B cell (primary cell): ENCODE results near the gene RIC3. TPM values are rescaled to one million over a fixed set of nuclear protein-coding genes. Genes with fewer than 3 reads are reported as not detected.

Experiments used
- ATAC-seq: fragments of 200-7000 bp; cut with Tn5 transposase; one replicate; pipeline ENCODE4 v1.10.0; 2021; ENCODE audit warnings: low read depth, mild to moderate bottlenecking, moderate number of reproducible peaks, moderate library complexity
- CTCF ChIA-PET: fragments of 350-600 bp; sonication (Branson Sonifier 250); formaldehyde crosslinking; loops from one replicate; lab custom pipeline; 2021; ENCODE audit warnings: antibody characterized with exemption, inconsistent platforms; lab: Charles Lee
- POLR2A ChIA-PET: fragments of 350-600 bp; sonication (Branson Sonifier 250); formaldehyde crosslinking; loops from one replicate; lab custom pipeline; 2021; ENCODE audit warnings: antibody characterized with exemption; lab: Charles Lee
- DNase-seq: peaks from one replicate; pipeline ENCODE4 v3.0.0; 2013
- H2AFZ ChIP-seq: 2 replicates; pipeline ENCODE4 v1.6.1; 2012; ENCODE audit warnings: mild to moderate bottlenecking, low read depth, low read length; ENCODE audit not compliant: insufficient read depth, poor library complexity, severe bottlenecking
- H3K27ac ChIP-seq, 2 donors: 1 replicate in 1 of 2; 2 replicates in 1 of 2; pipeline ENCODE4 v1.5.1; 2012 to 2013; ENCODE audit warnings: low read length in 2 of 2, mild to moderate bottlenecking in 2 of 2, moderate library complexity in 1 of 2
- H3K27me3 ChIP-seq, 4 experiments: fragments of 200-600 bp in 1 of 4; sonication (generic) in 1 of 4; replicated peaks in 1 of 4; 1 replicate in 2 of 4; 2 replicates in 2 of 4; pipeline versions ENCODE4 v1.6.1 to v1.7.0; 2013 to 2016; ENCODE audit warnings: low read length in 3 of 4, mild to moderate bottlenecking in 2 of 4, mixed read lengths in 1 of 4, moderate library complexity in 1 of 4; ENCODE audit not compliant: insufficient read depth in 4 of 4, control insufficient read depth in 3 of 4; ENCODE audit errors: control extremely low read depth in 1 of 4
- H3K36me3 ChIP-seq, 2 experiments: replicated peaks in 1 of 2; 1 replicate in 1 of 2; 2 replicates in 1 of 2; pipeline versions ENCODE4 v1.6.1 to v1.7.1; 2013; ENCODE audit warnings: low read length in 1 of 2; ENCODE audit not compliant: insufficient read depth in 2 of 2, control insufficient read depth in 1 of 2; ENCODE audit errors: control extremely low read depth in 1 of 2, extremely low read depth in 1 of 2
- H3K4me1 ChIP-seq, 2 donors: fragments of 200-600 bp in 1 of 2; sonication (generic) in 1 of 2; 1 replicate in 1 of 2; 2 replicates in 1 of 2; pipeline versions ENCODE4 v1.5.1 to v1.6.1; 2013 to 2017; ENCODE audit warnings: low read length in 2 of 2; ENCODE audit not compliant: control insufficient read depth in 2 of 2, insufficient read depth in 2 of 2
- H3K4me2 ChIP-seq: replicated peaks from 2 replicates; pipeline ENCODE3; 2012; ENCODE audit warnings: mild to moderate bottlenecking, low read depth, low read length; ENCODE audit not compliant: poor library complexity, severe bottlenecking
- H3K4me3 ChIP-seq, 5 experiments: fragments of 200-600 bp in 1 of 5; sonication (generic) in 1 of 5; 1 replicate in 3 of 5; 2 replicates in 2 of 5; pipeline versions ENCODE4 v1.5.1 to v1.7.0; 2011 to 2016; ENCODE audit warnings: low read length in 4 of 5, mild to moderate bottlenecking in 4 of 5, low read depth in 2 of 5, control low read depth in 1 of 5, moderate library complexity in 1 of 5; ENCODE audit not compliant: insufficient read depth in 1 of 5; ENCODE audit errors: control extremely low read depth in 1 of 5, extremely low read depth in 1 of 5
- H3K79me2 ChIP-seq: fragments of 200-600 bp; sonication (generic); one replicate; pipeline ENCODE4 v1.6.0; 2016; ENCODE audit warnings: low read length; ENCODE audit not compliant: control insufficient read depth, insufficient read depth
- H3K9ac ChIP-seq: fragments of 200-600 bp; sonication (generic); 2 replicates; pipeline ENCODE4 v1.6.1; 2017; ENCODE audit warnings: mild to moderate bottlenecking, low read length, moderate library complexity
- H3K9me3 ChIP-seq, 3 donors: one replicate each; pipeline versions ENCODE4 v1.6.1 to v1.7.1; 2013; ENCODE audit warnings: low read length in 2 of 3; ENCODE audit not compliant: control insufficient read depth in 2 of 3, insufficient read depth in 1 of 3; ENCODE audit errors: control extremely low read depth in 1 of 3
- H4K20me1 ChIP-seq: 2 replicates; pipeline ENCODE4 v1.6.0; 2012; ENCODE audit warnings: mild to moderate bottlenecking, low read length; ENCODE audit not compliant: insufficient read depth, control insufficient read depth, poor library complexity, severe bottlenecking
- H3K27ac Mint-ChIP-seq: one replicate; pipeline ENCODE4 v1.8.0; 2021; ENCODE audit warnings: mixed read lengths
- H3K27me3 Mint-ChIP-seq: one replicate; pipeline ENCODE4 v1.8.0; 2021; ENCODE audit warnings: mixed read lengths
- H3K4me1 Mint-ChIP-seq: one replicate; pipeline ENCODE4 v1.8.0; 2021; ENCODE audit warnings: mixed read lengths
- H3K4me3 Mint-ChIP-seq: one replicate; pipeline ENCODE4 v1.8.0; 2021; ENCODE audit warnings: mixed read lengths
- H3K9me3 Mint-ChIP-seq: one replicate; pipeline ENCODE4 v1.8.0; 2022; ENCODE audit warnings: mixed read lengths; ENCODE audit not compliant: insufficient read depth
- CTCF ChIP-seq: fragments of 200-600 bp; IDR thresholded peaks from one replicate; pipeline ENCODE4 v1.8.0; 2022; ENCODE audit warnings: antibody characterized with exemption, mild to moderate bottlenecking
- EZH2 ChIP-seq: IDR thresholded peaks from 2 replicates; pipeline ENCODE4 v1.6.1; 2012; ENCODE audit warnings: borderline replicate concordance, low read depth, mild to moderate bottlenecking, moderate library complexity, low read length; ENCODE audit not compliant: insufficient read depth, poor library complexity, severe bottlenecking
- WGBS: methylation state at CpG from one replicate; pipeline ENCODE4 v1.1.5; 2013; ENCODE audit warnings: missing lambda C conversion rate; ENCODE audit not compliant: insufficient coverage; 5-methylcytosine and 5-hydroxymethylcytosine counted together
- intact Hi-C: fragments of 100-400 bp; cut with micrococcal nuclease; formaldehyde crosslinking; loops from one replicate; pipeline ENCODE4 v1.10.0; 2022
- polyA plus RNA-seq: library from polyadenylated mRNA; depleted of rRNA; stranded (reverse); fragments of >200 nt; gene quantifications from 2 replicates; pipeline ENCODE4 v1.2.3, GENCODE V29; 2012
- total RNA-seq, 2 donors: library from RNA; stranded (reverse); fragments of 120-200 nt in 1 of 2; gene quantifications; 1 replicate in 1 of 2; 2 replicates in 1 of 2; pipeline versions ENCODE4 v1.2.3 to v1.2.4, GENCODE V29; 2013 to 2022

Gene RIC3
- total and polyA plus RNA-seq, 2 donors (not counting 1 experiment from before 2014, with no cell fraction given) = 62.4 to 74.6 TPM

- H3K9me3 Mint-ChIP-seq = no peaks in the 10 kb centered on the region
- 83% methylated on average over 6 of the region's 11 CpGs for WGBS
- DNase-seq (no peak), ATAC-seq (no peak)
- CTCF ChIA-PET = no interaction called here
- no peaks in the 10 kb centered on the region for H3K9me3 ChIP-seq
- no peak overlapping the region for H3K4me3 ChIP-seq
- H3K4me2 ChIP-seq = no peak overlapping the region
- no peak overlapping the region for H3K9ac ChIP-seq
- TF ChIP-seq CTCF = no peak
- no peak for TF ChIP-seq EZH2
- no peaks in the 10 kb centered on the region for H4K20me1 ChIP-seq
- no peak overlapping the region for H3K4me3 Mint-ChIP-seq
- no peaks in the 10 kb centered on the region for H3K79me2 ChIP-seq
- H3K27me3 Mint-ChIP-seq = peaks cover 47% of the 10 kb centered on the region
- no peaks in the 10 kb centered on the region for H3K36me3 ChIP-seq
- no peak overlapping the region for H3K27ac ChIP-seq
- H3K4me1 ChIP-seq = peaks cover 11 to 12% of the 10 kb centered on the region in 2 donors
- no peak overlapping the region for H3K27ac Mint-ChIP-seq
- intact Hi-C loops = no loop called here
- peaks cover 10% of the 10 kb centered on the region for H3K4me1 Mint-ChIP-seq
- peaks cover 0 to 42% (median 17%) of the 10 kb centered on the region in 4 experiments for H3K27me3 ChIP-seq
- POLR2A ChIA-PET = no interaction called here
- no peak overlapping the region for H2AFZ ChIP-seq
These were observed 83.7 kb downstream of the RIC3 start for GRCh38 chr11:8085011-8085645.

DNA sequence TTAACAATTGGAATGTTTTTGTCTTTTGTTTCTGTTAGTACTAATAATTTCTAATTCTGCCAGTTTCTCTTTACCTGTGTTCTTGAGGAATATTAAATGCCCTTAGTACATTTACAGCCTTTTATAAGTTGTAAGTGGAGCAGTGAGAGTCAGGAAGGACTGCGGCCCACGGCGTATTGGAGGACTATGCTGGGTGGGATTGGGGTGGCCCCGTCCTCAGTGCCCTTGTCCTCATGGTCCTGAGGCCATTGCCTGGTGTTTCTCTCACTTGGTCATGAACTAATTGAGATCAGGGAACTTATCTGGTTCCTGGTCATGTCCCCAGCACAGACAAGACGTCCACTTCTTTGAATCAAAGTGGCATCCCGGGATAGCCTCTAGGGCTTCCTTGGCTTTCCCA lies 84.5 kb downstream of the RIC3 start:
- no peaks in the 10 kb centered on the region for H4K20me1 ChIP-seq
- Mint-ChIP-seq H3K4me1 (peaks cover 10% of the 10 kb centered on the region), H3K4me3 (no peak overlapping the region), H3K27ac (no peak overlapping the region), H3K27me3 (peaks cover 53% of the 10 kb centered on the region), H3K9me3 (no peaks in the 10 kb centered on the region)
- ChIA-PET POLR2A (no interaction called here), CTCF (interaction anchor here (0.8 kb wide), 1 partner anchor 15 kb away, joined by 4 read pairs; no protein-coding TSS in a partner anchor)
- 90% methylated on average over 6 of the region's 6 CpGs for WGBS
- no peaks in the 10 kb centered on the region for H3K79me2 ChIP-seq
- no peak overlapping the region for H3K4me3 ChIP-seq
- H3K4me1 ChIP-seq = peaks cover 11 to 12% of the 10 kb centered on the region in 2 donors
- TF ChIP-seq EZH2 = no peak
- TF ChIP-seq CTCF = no peak
- H3K4me2 ChIP-seq = no peak overlapping the region
- DNase-seq = no peak
- no peak for ATAC-seq
- no peak overlapping the region for H3K27ac ChIP-seq
- peaks cover 0 to 2% (median 0%) of the 10 kb centered on the region in 3 donors for H3K9me3 ChIP-seq
- H3K9ac ChIP-seq = no peak overlapping the region
- intact Hi-C loops = no loop called here
- H3K36me3 ChIP-seq = no peaks in the 10 kb centered on the region
- H2AFZ ChIP-seq = no peak overlapping the region
- peaks cover 0 to 47% (median 17%) of the 10 kb centered on the region in 4 experiments for H3K27me3 ChIP-seq
